KMS-11 (cell line): Measurements from ENCODE around the gene TMIGD3.

ENCODE experiments used
- H2AFZ ChIP-seq: fragments of 200-600 bp; sonication (generic); 2 replicates; pipeline ENCODE4 v1.6.1; 2016; ENCODE audit warnings: antibody characterized with exemption, mixed run types, low read depth
- H3K27ac ChIP-seq: fragments of 200-600 bp; sonication (generic); 2 replicates; pipeline ENCODE4 v1.6.1; 2016; ENCODE audit warnings: mild to moderate bottlenecking, mixed run types
- H3K27me3 ChIP-seq: fragments of 200-600 bp; sonication (generic); 2 replicates; pipeline ENCODE4 v1.6.1; 2017; ENCODE audit warnings: mild to moderate bottlenecking, low read depth, mixed run types, moderate library complexity; ENCODE audit not compliant: insufficient read depth
- H3K36me3 ChIP-seq: fragments of 200-600 bp; sonication (generic); 2 replicates; pipeline ENCODE4 v1.6.1; 2017; ENCODE audit warnings: mild to moderate bottlenecking, mixed run types; ENCODE audit not compliant: insufficient read depth
- H3K4me1 ChIP-seq: fragments of 200-600 bp; sonication (generic); 2 replicates; pipeline ENCODE4 v1.6.1; 2016; ENCODE audit warnings: mild to moderate bottlenecking, low read depth, mixed run types; ENCODE audit not compliant: poor library complexity, severe bottlenecking
- H3K4me2 ChIP-seq: fragments of 200-600 bp; sonication (generic); 2 replicates; pipeline ENCODE4 v1.7.0; 2016; ENCODE audit warnings: mild to moderate bottlenecking, mixed run types
- H3K4me3 ChIP-seq: fragments of 200-600 bp; sonication (generic); IDR thresholded peaks from 2 replicates; pipeline ENCODE4 v1.6.1; 2017; ENCODE audit warnings: low read depth, low read length, mixed read lengths; ENCODE audit not compliant: insufficient read depth
- H3K79me2 ChIP-seq: fragments of 200-600 bp; sonication (generic); 2 replicates; pipeline ENCODE4 v1.6.1; 2016; ENCODE audit warnings: low read depth, mixed run types; ENCODE audit not compliant: insufficient read depth
- H3K9ac ChIP-seq: fragments of 200-600 bp; sonication (generic); 2 replicates; pipeline ENCODE4 v1.6.1; 2016; ENCODE audit warnings: mild to moderate bottlenecking, mixed run types
- H4K20me1 ChIP-seq: fragments of 200-600 bp; sonication (generic); 2 replicates; pipeline ENCODE4 v1.6.1; 2016; ENCODE audit warnings: mild to moderate bottlenecking, mixed run types; ENCODE audit not compliant: insufficient read depth
- TF ChIP-seq, protein P1 (sequence below): fragments of 200-600 bp; sonication (generic); conservative IDR thresholded peaks from 2 replicates; pipeline ENCODE4 v1.6.1; 2017; ENCODE audit warnings: low read depth, mild to moderate bottlenecking, antibody characterized with exemption, low read length, moderate library complexity, mixed read lengths

Gene TMIGD3

DNA sequence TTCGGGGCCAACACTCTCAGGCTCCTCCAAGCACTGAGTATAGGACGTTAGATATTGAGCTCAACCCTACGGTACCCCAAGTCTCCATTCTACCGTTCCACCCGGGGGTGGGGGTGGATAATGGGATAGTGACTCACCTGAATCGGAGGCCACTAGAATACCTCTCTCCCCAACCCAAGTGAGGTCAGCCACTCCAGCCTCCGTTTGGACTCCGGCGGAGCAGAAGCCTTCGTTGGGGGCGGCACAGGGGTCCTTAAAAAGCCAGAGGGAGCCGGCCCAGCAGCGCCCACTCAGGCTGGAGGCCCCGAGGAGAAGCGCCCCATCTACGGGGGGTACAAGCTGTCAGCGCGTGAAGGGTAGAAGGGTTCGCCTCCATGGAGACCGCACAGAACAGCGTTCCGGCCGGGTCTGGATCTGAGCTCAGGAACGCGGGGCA lies 54.9 kb downstream of the TMIGD3 start:
- Histone ChIP-seq H3K4me3 (no peak overlapping the region), H3K36me3 (no peaks in the 10 kb centered on the region), H3K27ac (no peak overlapping the region), H3K4me1 (peaks cover 28% of the 10 kb centered on the region), H4K20me1 (no peaks in the 10 kb centered on the region), H3K27me3 (no peaks in the 10 kb centered on the region), H3K4me2 (peak overlapping the region; percentile 84), H2AFZ (peak overlapping the region; percentile 38; the same call in 1 of the 2 replicates), H3K9ac (peak overlapping the region; percentile 88; the same call in 1 of the 2 replicates), H3K79me2 (peaks cover 38% of the 10 kb centered on the region)
- TF ChIP-seq, protein P1, sequence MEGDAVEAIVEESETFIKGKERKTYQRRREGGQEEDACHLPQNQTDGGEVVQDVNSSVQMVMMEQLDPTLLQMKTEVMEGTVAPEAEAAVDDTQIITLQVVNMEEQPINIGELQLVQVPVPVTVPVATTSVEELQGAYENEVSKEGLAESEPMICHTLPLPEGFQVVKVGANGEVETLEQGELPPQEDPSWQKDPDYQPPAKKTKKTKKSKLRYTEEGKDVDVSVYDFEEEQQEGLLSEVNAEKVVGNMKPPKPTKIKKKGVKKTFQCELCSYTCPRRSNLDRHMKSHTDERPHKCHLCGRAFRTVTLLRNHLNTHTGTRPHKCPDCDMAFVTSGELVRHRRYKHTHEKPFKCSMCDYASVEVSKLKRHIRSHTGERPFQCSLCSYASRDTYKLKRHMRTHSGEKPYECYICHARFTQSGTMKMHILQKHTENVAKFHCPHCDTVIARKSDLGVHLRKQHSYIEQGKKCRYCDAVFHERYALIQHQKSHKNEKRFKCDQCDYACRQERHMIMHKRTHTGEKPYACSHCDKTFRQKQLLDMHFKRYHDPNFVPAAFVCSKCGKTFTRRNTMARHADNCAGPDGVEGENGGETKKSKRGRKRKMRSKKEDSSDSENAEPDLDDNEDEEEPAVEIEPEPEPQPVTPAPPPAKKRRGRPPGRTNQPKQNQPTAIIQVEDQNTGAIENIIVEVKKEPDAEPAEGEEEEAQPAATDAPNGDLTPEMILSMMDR, result no peak

DNA sequence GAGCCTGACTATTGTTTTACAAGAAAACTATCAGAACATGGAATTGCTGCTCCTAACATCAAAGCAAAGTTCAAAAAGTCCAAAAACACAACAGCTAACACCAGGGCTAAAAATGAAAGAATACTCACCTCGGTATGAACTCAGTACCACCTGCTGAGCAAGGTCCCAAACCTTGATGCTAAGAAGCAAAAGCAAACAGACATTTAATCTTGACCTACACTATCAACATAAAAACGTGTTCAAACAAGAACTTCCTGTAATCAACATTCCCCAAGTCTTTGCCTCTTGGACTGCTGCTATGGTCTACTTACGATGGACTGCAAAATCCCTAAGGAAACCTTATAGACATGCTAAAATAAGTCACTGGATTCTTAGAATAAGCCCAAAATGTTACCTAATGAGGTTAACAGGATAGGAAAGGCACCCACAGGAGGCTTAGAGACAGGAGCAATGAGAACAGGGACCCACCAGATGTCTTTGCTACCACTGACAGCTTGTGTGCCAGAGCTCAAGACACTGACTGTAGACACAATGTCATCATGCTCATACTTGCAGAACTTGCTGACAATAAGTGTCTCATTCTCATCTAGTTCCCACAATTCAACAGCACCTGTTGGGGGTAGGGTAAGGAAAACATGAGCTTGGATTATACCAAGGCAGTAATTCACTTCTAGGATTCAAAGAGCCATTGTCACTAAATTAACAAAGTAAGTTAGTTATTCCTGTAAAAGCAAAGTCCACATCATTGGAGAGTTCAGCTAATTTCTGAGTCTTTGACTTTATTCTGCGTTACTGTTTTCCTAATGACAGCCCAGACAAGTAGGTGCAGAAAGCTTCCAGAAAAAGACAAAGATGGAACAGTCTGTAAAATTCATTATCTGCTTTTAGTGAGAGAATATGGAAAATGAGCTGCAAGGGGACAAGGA lies 56.2 kb downstream of the TMIGD3 start:
- no peaks in the 10 kb centered on the region for H3K27me3 ChIP-seq
- TF ChIP-seq, protein P1, result no peak
- H3K4me3 ChIP-seq, result no peak overlapping the region
- peak overlapping the region; percentile 84 for H3K4me2 ChIP-seq
- H2AFZ ChIP-seq, result no peak overlapping the region
- peaks cover 38% of the 10 kb centered on the region for H3K79me2 ChIP-seq
- no peaks in the 10 kb centered on the region for H3K36me3 ChIP-seq
- H3K9ac ChIP-seq, result no peak overlapping the region
- H3K4me1 ChIP-seq, result peaks cover 28% of the 10 kb centered on the region
- H4K20me1 ChIP-seq, result no peaks in the 10 kb centered on the region
- H3K27ac ChIP-seq, result no peak overlapping the region

DNA sequence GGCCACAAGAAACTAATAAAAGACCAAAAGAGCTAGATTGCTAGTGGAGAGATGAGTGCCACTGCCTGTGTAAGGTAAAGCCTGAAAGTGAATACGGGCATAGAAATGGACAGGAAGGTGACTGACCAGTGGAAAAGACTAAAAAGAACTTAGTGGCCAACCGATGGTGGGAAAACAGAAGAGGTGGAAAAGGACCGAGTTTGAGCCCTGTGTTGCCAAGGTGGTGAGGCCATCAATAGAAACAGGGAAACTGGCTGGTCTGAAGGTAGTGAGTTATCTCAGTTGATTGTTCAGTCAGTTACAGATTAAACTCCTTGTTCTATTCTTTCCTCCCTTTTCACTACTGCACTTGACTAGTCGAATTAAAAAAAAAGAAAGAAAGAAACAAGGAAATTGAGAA lies 56.9 kb downstream of the TMIGD3 start:
- Histone ChIP-seq H2AFZ (no peak overlapping the region), H3K4me3 (no peak overlapping the region), H3K4me2 (no peak overlapping the region), H4K20me1 (no peaks in the 10 kb centered on the region), H3K79me2 (peaks cover 38% of the 10 kb centered on the region), H3K27me3 (no peaks in the 10 kb centered on the region), H3K27ac (no peak overlapping the region), H3K9ac (no peak overlapping the region), H3K36me3 (no peaks in the 10 kb centered on the region), H3K4me1 (peaks cover 26% of the 10 kb centered on the region)
- TF ChIP-seq, protein P1, result no peak

DNA sequence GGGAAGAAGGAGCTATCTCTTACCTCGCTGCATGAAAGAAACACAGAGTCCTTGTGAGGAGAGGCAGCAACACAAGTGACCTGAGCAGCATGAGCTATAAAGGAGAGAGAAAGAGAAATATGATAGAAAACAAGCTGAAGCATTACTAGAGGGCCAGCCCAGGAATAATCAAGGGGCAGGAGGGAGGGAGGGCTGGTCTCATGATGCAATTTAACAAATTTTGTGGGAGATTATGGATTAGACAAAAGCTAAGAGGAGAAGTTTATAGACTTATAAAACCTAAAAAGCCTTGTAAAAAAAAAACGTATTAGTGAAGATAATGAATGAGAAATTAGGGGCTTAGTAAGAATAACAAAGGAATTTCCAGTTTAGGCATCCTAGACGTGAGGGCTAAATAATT lies 59.4 kb downstream of the TMIGD3 start:
- H3K79me2 ChIP-seq, result peaks cover 21% of the 10 kb centered on the region; the same call in 1 of the 2 replicates
- no peak overlapping the region for H2AFZ ChIP-seq
- H4K20me1 ChIP-seq, result no peaks in the 10 kb centered on the region
- H3K9ac ChIP-seq, result no peak overlapping the region
- H3K4me3 ChIP-seq, result no peak overlapping the region
- no peak overlapping the region for H3K4me2 ChIP-seq
- H3K27me3 ChIP-seq, result no peaks in the 10 kb centered on the region
- no peak overlapping the region for H3K27ac ChIP-seq
- H3K36me3 ChIP-seq, result no peaks in the 10 kb centered on the region
- peaks cover 12% of the 10 kb centered on the region for H3K4me1 ChIP-seq
- TF ChIP-seq, protein P1, result no peak
